Activated T-cell treated with anti-CD3 and anti-CD28 coated beads, Interleukin-2, amount 50 U/mL, for 72 hours (primary cell): ENCODE results near the gene DOCK4. TPM values are rescaled to one million over a fixed set of nuclear protein-coding genes. Genes with fewer than 3 reads are reported as not detected.

Experiments used
- ATAC-seq, 2 donors: fragments of 150-1000 bp; cut with Tn5 transposase; replicated peaks in 1 of 2; 2 replicates each; pipeline ENCODE4 v1.10.0; 2021; ENCODE audit warnings: moderate library complexity in 2 of 2, mild to moderate bottlenecking in 1 of 2
- DNase-seq, 2 donors: peaks; one replicate each; pipeline ENCODE4 v3.0.0; 2021 to 2022; ENCODE audit warnings: mixed read lengths in 1 of 2
- H3K27ac Mint-ChIP-seq: one replicate; pipeline ENCODE4 v1.8.0; 2022; ENCODE audit warnings: mild to moderate bottlenecking, moderate library complexity, mixed read lengths
- H3K27me3 Mint-ChIP-seq: one replicate; pipeline ENCODE4 v1.8.0; 2022; ENCODE audit warnings: low read depth, mixed read lengths
- H3K36me3 Mint-ChIP-seq, 2 donors: one replicate each; pipeline ENCODE4 v1.8.0; 2022; ENCODE audit warnings: mixed read lengths in 2 of 2, mild to moderate bottlenecking in 1 of 2; ENCODE audit not compliant: insufficient read depth in 2 of 2
- H3K4me1 Mint-ChIP-seq: one replicate; pipeline ENCODE4 v1.8.0; 2022; ENCODE audit warnings: low read depth, mixed read lengths
- H3K4me3 Mint-ChIP-seq, 2 donors: one replicate each; pipeline ENCODE4 v1.8.0; 2022; ENCODE audit warnings: mild to moderate bottlenecking in 2 of 2, mixed read lengths in 2 of 2, moderate library complexity in 2 of 2
- H3K9me3 Mint-ChIP-seq, 2 donors: one replicate each; pipeline ENCODE4 v1.8.0; 2022; ENCODE audit warnings: mixed read lengths in 2 of 2
- total RNA-seq, 2 donors: library from RNA; stranded (reverse); gene quantifications; one replicate each; pipeline ENCODE4 v1.2.3, GENCODE V29; 2022

The DOCK4 gene
- total RNA-seq, 2 donors from 2014 or later: 0.29 to 0.53 TPM

GRCh38 chr7:112012242-112012641 lies 194.0 kb downstream of the DOCK4 start:
- Mint-ChIP-seq H3K27me3 (peaks cover 9% of the 10 kb centered on the region), H3K4me1 (peaks cover 7% of the 10 kb centered on the region), H3K36me3 (no peaks in the 10 kb centered on the region), H3K27ac (no peak overlapping the region), H3K4me3 (no peak overlapping the region), H3K9me3 (no peaks in the 10 kb centered on the region)
- no peak for DNase-seq
- ATAC-seq: no peak

GRCh38 chr7:112010994-112011393 lies 195.2 kb downstream of the DOCK4 start:
- ATAC-seq (no peak), DNase-seq (no peak)
- Mint-ChIP-seq H3K4me3 (no peak overlapping the region), H3K4me1 (peaks cover 7% of the 10 kb centered on the region), H3K9me3 (no peaks in the 10 kb centered on the region), H3K27me3 (peaks cover 9% of the 10 kb centered on the region), H3K36me3 (no peaks in the 10 kb centered on the region), H3K27ac (no peak overlapping the region)

- no peak overlapping the region for H3K27ac Mint-ChIP-seq
- no peaks in the 10 kb centered on the region for H3K36me3 Mint-ChIP-seq
- no peak for DNase-seq
- no peak overlapping the region for H3K4me3 Mint-ChIP-seq
- no peak for ATAC-seq
- H3K27me3 Mint-ChIP-seq: peaks cover 9% of the 10 kb centered on the region
- no peaks in the 10 kb centered on the region for H3K9me3 Mint-ChIP-seq
- H3K4me1 Mint-ChIP-seq: peaks cover 7% of the 10 kb centered on the region
Observed at GRCh38 chr7:112010109-112010508, 196.1 kb downstream of the DOCK4 start.

GRCh38 chr7:112009081-112009480 lies 197.1 kb downstream of the DOCK4 start:
- no peaks in the 10 kb centered on the region for H3K9me3 Mint-ChIP-seq
- H3K36me3 Mint-ChIP-seq: no peaks in the 10 kb centered on the region
- no peak overlapping the region for H3K27ac Mint-ChIP-seq
- no peak overlapping the region for H3K4me3 Mint-ChIP-seq
- DNase-seq (no peak), ATAC-seq (peak; percentile 47 to 49)
- H3K4me1 Mint-ChIP-seq: peaks cover 7% of the 10 kb centered on the region
- peaks cover 9% of the 10 kb centered on the region for H3K27me3 Mint-ChIP-seq

- no peaks in the 10 kb centered on the region for H3K9me3 Mint-ChIP-seq
- H3K27ac Mint-ChIP-seq: no peak overlapping the region
- no peaks in the 10 kb centered on the region for H3K27me3 Mint-ChIP-seq
- ATAC-seq: no peak
- DNase-seq: no peak
- H3K4me3 Mint-ChIP-seq: no peak overlapping the region
- H3K36me3 Mint-ChIP-seq: no peaks in the 10 kb centered on the region
- H3K4me1 Mint-ChIP-seq: peaks cover 7% of the 10 kb centered on the region
Observed at GRCh38 chr7:112007185-112007584, 199.0 kb downstream of the DOCK4 start.

GRCh38 chr7:112006071-112006470 lies 200.1 kb downstream of the DOCK4 start:
- Mint-ChIP-seq H3K36me3 (no peaks in the 10 kb centered on the region), H3K4me1 (peaks cover 7% of the 10 kb centered on the region), H3K4me3 (no peak overlapping the region), H3K9me3 (no peaks in the 10 kb centered on the region), H3K27me3 (no peaks in the 10 kb centered on the region), H3K27ac (no peak overlapping the region)
- DNase-seq: no peak
- ATAC-seq: no peak

- no peak for ATAC-seq
- Mint-ChIP-seq H3K9me3 (no peaks in the 10 kb centered on the region), H3K27ac (no peak overlapping the region), H3K27me3 (no peaks in the 10 kb centered on the region), H3K36me3 (no peaks in the 10 kb centered on the region), H3K4me1 (peaks cover 7% of the 10 kb centered on the region), H3K4me3 (no peak overlapping the region)
- DNase-seq: no peak
Observed at GRCh38 chr7:112005205-112005775, 200.9 kb downstream of the DOCK4 start.

GRCh38 chr7:112001091-112001826 lies 204.9 kb downstream of the DOCK4 start:
- H3K4me3 Mint-ChIP-seq: no peak overlapping the region
- no peak overlapping the region for H3K27ac Mint-ChIP-seq
- no peaks in the 10 kb centered on the region for H3K36me3 Mint-ChIP-seq
- H3K9me3 Mint-ChIP-seq: no peaks in the 10 kb centered on the region
- no peaks in the 10 kb centered on the region for H3K27me3 Mint-ChIP-seq
- no peak for ATAC-seq
- H3K4me1 Mint-ChIP-seq: no peaks in the 10 kb centered on the region
- no peak for DNase-seq

GRCh38 chr7:111998326-111998725 lies 207.9 kb downstream of the DOCK4 start:
- Mint-ChIP-seq H3K36me3 (no peaks in the 10 kb centered on the region), H3K27me3 (no peaks in the 10 kb centered on the region), H3K4me3 (no peak overlapping the region), H3K27ac (no peak overlapping the region), H3K4me1 (no peaks in the 10 kb centered on the region), H3K9me3 (no peaks in the 10 kb centered on the region)
- ATAC-seq (no peak), DNase-seq (no peak)

- Mint-ChIP-seq H3K27ac (no peak overlapping the region), H3K4me1 (no peaks in the 10 kb centered on the region), H3K27me3 (no peaks in the 10 kb centered on the region), H3K36me3 (no peaks in the 10 kb centered on the region), H3K9me3 (no peaks in the 10 kb centered on the region), H3K4me3 (no peak overlapping the region)
- ATAC-seq (no peak), DNase-seq (no peak)
Observed at GRCh38 chr7:111997546-111997945, 208.7 kb downstream of the DOCK4 start.

- Mint-ChIP-seq H3K27ac (no peak overlapping the region), H3K4me3 (no peak overlapping the region), H3K36me3 (no peaks in the 10 kb centered on the region), H3K4me1 (no peaks in the 10 kb centered on the region), H3K9me3 (no peaks in the 10 kb centered on the region), H3K27me3 (no peaks in the 10 kb centered on the region)
- ATAC-seq: no peak
- no peak for DNase-seq
Observed at GRCh38 chr7:111992601-111993000, 213.6 kb downstream of the DOCK4 start.

GRCh38 chr7:111990643-111991042 lies 215.6 kb downstream of the DOCK4 start:
- H3K4me1 Mint-ChIP-seq: no peaks in the 10 kb centered on the region
- no peak for DNase-seq
- H3K9me3 Mint-ChIP-seq: no peaks in the 10 kb centered on the region
- no peak for ATAC-seq
- no peak overlapping the region for H3K27ac Mint-ChIP-seq
- H3K27me3 Mint-ChIP-seq: no peaks in the 10 kb centered on the region
- H3K4me3 Mint-ChIP-seq: no peak overlapping the region
- H3K36me3 Mint-ChIP-seq: no peaks in the 10 kb centered on the region

- no peak for DNase-seq
- no peaks in the 10 kb centered on the region for H3K4me1 Mint-ChIP-seq
- no peaks in the 10 kb centered on the region for H3K36me3 Mint-ChIP-seq
- no peaks in the 10 kb centered on the region for H3K27me3 Mint-ChIP-seq
- ATAC-seq: no peak
- no peak overlapping the region for H3K27ac Mint-ChIP-seq
- H3K4me3 Mint-ChIP-seq: no peak overlapping the region
- no peaks in the 10 kb centered on the region for H3K9me3 Mint-ChIP-seq
Observed at GRCh38 chr7:111987886-111988285, 218.3 kb downstream of the DOCK4 start.
